ENCODE results near the gene CRIP3. TPM values are rescaled to one million over a fixed set of nuclear protein-coding genes. Genes with fewer than 3 reads are reported as not detected.

Gene CRIP3
- total and polyA plus RNA-seq, 2 of the 8 experiments (the other 6 are each of a cell fraction or from before 2014, with no cell fraction given) = 34.0 to 46.3 TPM

- TF ChIP-seq SP4 (IDR thresholded peaks at IDR 0.05; ENCODE audit: low read length) (no peak), SIX5 (IDR thresholded peaks at IDR 0.05; ENCODE audit: low read depth, low read length) (no peak), YY1 (IDR thresholded peaks at IDR 0.05; ENCODE audit: low read depth, low read length) (no peak), BCL11A (IDR thresholded peaks at IDR 0.05; ENCODE audit: low read depth in 2 of 2, low read length in 2 of 2) (no peak), HDAC2 (IDR thresholded peaks at IDR 0.05; ENCODE audit: borderline replicate concordance in 1 of 2, low read depth in 2 of 2, low read length in 2 of 2) (no peak)
Observed at GRCh38 chr6:43302126-43302525, 6.5 kb downstream of the CRIP3 start (continued).
